Articular chondrocyte of knee joint (primary cell): ENCODE data around the gene BCL2L11. TPM values are rescaled to one million over a fixed set of nuclear protein-coding genes. Genes with fewer than 3 reads are reported as not detected.

ENCODE experiments used
- total RNA-seq: library from RNA; depleted of rRNA; stranded (reverse); fragments of >200 nt; gene quantifications from 2 replicates; pipeline ENCODE4 v1.2.3, GENCODE V29; 2012

BCL2L11 gene, protein sequence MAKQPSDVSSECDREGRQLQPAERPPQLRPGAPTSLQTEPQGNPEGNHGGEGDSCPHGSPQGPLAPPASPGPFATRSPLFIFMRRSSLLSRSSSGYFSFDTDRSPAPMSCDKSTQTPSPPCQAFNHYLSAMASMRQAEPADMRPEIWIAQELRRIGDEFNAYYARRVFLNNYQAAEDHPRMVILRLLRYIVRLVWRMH
- 4.6 and 7.2 TPM in 2 replicates for total RNA-seq

DNA sequence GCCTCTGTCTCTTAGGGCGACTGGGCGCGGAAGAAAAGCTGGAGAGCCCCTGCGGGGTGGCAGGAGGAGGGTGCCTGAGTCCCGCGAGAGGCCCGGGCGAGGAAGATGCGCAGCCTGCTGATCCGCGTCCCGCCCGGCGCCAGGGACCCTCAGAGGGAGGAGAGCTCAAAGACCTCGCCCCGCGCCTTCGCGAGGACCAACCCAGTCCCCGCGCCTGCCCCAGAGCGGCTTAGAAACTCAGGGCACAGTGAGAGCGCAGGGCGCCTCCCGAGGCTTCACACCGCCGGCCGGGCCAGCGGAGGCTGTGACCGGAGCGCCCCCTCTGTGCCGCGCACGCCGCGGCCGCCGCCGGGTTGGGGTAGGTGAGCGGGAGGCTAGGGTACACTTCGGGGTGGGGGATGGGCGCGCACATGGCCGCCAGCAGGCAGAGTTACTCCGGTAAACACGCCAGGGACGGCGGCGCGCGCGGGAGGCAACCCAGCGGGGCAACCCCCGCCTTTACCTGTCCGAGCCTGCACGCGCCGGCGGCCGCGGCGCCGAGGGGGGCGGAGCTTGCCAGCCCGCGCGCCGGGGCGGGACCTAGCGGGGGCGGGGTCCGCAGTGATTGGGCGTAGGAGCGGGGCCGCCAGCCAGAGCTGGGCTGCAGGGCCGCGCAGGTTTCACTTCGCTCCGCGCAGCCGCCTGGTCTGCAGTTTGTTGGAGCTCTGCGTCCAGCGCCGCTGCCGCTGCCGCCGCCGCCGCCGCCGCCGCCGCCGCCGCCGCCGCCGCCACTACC lies at the start of gene BCL2L11:
Gene BCL2L11, plus strand, starts transcription at position 662 of the 775 bp plus-strand sequence. CDS start 2,832 bp downstream, outside the sequence.

